DMS53 treated with DMSO at 0.1 percent for 48 hours (cell line): ENCODE data around the gene ARPP21.

ENCODE experiments used
- DNase-seq: peaks from one replicate; lab custom pipeline; 2025; ENCODE audit not compliant: unreplicated experiment; lab: John Stamatoyannopoulos, UW

The ARPP21 gene

GRCh38 chr3:35674451-35675109, 35.3 kb downstream of the ARPP21 start:
- DNase-seq = no peak

- no peak for DNase-seq
Measured at GRCh38 chr3:35675206-35675605, 35.9 kb downstream of the ARPP21 start.

GRCh38 chr3:35675621-35676020, 36.3 kb downstream of the ARPP21 start:
- DNase-seq = no peak

- DNase-seq = no peak
Measured at GRCh38 chr3:35677797-35678196, 38.5 kb downstream of the ARPP21 start.

GRCh38 chr3:35678643-35679161, 39.4 kb downstream of the ARPP21 start:
- DNase-seq = no peak

- DNase-seq = no peak
Measured at GRCh38 chr3:35679409-35680080, 40.2 kb downstream of the ARPP21 start.

GRCh38 chr3:35680866-35681650, 41.7 kb downstream of the ARPP21 start:
- DNase-seq = no peak

GRCh38 chr3:35685153-35685552, 45.8 kb downstream of the ARPP21 start:
- no peak for DNase-seq

GRCh38 chr3:35688826-35689225, 49.5 kb downstream of the ARPP21 start:
- DNase-seq = no peak

- no peak for DNase-seq
Measured at GRCh38 chr3:35690271-35690670, 50.9 kb downstream of the ARPP21 start.

GRCh38 chr3:35705904-35706303, 66.6 kb downstream of the ARPP21 start:
- no peak for DNase-seq

- DNase-seq = no peak
Measured at GRCh38 chr3:35707904-35708303, 68.6 kb downstream of the ARPP21 start.

- DNase-seq = no peak
Measured at GRCh38 chr3:35708394-35709271, 69.3 kb downstream of the ARPP21 start.

- no peak for DNase-seq
Measured at GRCh38 chr3:35709691-35710090, 70.4 kb downstream of the ARPP21 start.

GRCh38 chr3:35710554-35710953, 71.2 kb downstream of the ARPP21 start:
- DNase-seq = no peak

GRCh38 chr3:35718921-35719320, 79.6 kb downstream of the ARPP21 start:
- no peak for DNase-seq

- DNase-seq = no peak
Measured at GRCh38 chr3:35721628-35722027, 82.3 kb downstream of the ARPP21 start.

GRCh38 chr3:35722902-35723301, 83.6 kb downstream of the ARPP21 start:
- no peak for DNase-seq

GRCh38 chr3:35723480-35724097, 84.3 kb downstream of the ARPP21 start:
- no peak for DNase-seq

GRCh38 chr3:35724106-35724505, 84.8 kb downstream of the ARPP21 start:
- no peak for DNase-seq
